GM12801 (cell line): ENCODE results near the gene RPF1.

Experiments used
- CTCF ChIP-seq: IDR thresholded peaks from one replicate; pipeline ENCODE4 v1.5.1; 2011; ENCODE audit warnings: control low read depth; ENCODE audit not compliant: insufficient read length; ENCODE audit errors: extremely low read depth

RPF1 gene

GRCh38 chr1:84510165-84510564 is 31.1 kb downstream of the RPF1 start:
- TF ChIP-seq CTCF, result no peak

- TF ChIP-seq CTCF, result no peak
Observed at GRCh38 chr1:84510668-84511067, 31.6 kb downstream of the RPF1 start.

- no peak for TF ChIP-seq CTCF
Observed at GRCh38 chr1:84524590-84524989, 45.5 kb downstream of the RPF1 start.

GRCh38 chr1:84525779-84526178 is 46.7 kb downstream of the RPF1 start:
- TF ChIP-seq CTCF, result no peak

- TF ChIP-seq CTCF, result no peak
Observed at GRCh38 chr1:84538599-84538998, 59.5 kb downstream of the RPF1 start.

- TF ChIP-seq CTCF, result no peak
Observed at GRCh38 chr1:84539972-84540371, 60.9 kb downstream of the RPF1 start.

GRCh38 chr1:84540759-84541158 is 61.7 kb downstream of the RPF1 start:
- TF ChIP-seq CTCF, result no peak

- no peak for TF ChIP-seq CTCF
Observed at GRCh38 chr1:84541679-84542078, 62.6 kb downstream of the RPF1 start.
